Measurements from ENCODE around the gene TBC1D22A. TPM values are rescaled to one million over a fixed set of nuclear protein-coding genes. Genes with fewer than 3 reads are reported as not detected.

Gene TBC1D22A
- total and polyA plus RNA-seq, 8 donors: 12.0 to 17.6 (median 15.3) TPM

- intact Hi-C loops (cut with DNase I): no loop called here
- Histone ChIP-seq H3K27ac (no peak overlapping the region), H3K4me1 (no peaks in the 10 kb centered on the region), H3K36me3 (no peaks in the 10 kb centered on the region), H3K9me3 (no peaks in the 10 kb centered on the region), H3K4me3 (no peak overlapping the region), H3K27me3 (no peaks in the 10 kb centered on the region)
- ATAC-seq (no peak), DNase-seq (peak in 1 of 6 donors; percentile 27), FAIRE-seq (no peak)
- TF ChIP-seq CTCF (IDR thresholded peaks at IDR 0.05): no peak
- whole genome bisulfite sequencing, 2 donors: 85 to 90% methylated on average over 12 of the region's 12 CpGs
Measured at GRCh38 chr22:46824980-46825544, 62.6 kb downstream of the TBC1D22A start.

GRCh38 chr22:46826438-46827135 is 64.1 kb downstream of the TBC1D22A start:
- 89 to 91% methylated on average over 15 of the region's 15 CpGs for WGBS, 2 donors
- Histone ChIP-seq H3K4me3 (no peak overlapping the region), H3K27ac (no peak overlapping the region), H3K36me3 (no peaks in the 10 kb centered on the region), H3K9me3 (no peaks in the 10 kb centered on the region), H3K4me1 (no peaks in the 10 kb centered on the region), H3K27me3 (no peaks in the 10 kb centered on the region)
- intact Hi-C loops (cut with DNase I): no loop called here
- no peak for TF ChIP-seq CTCF (IDR thresholded peaks at IDR 0.05)
- ATAC-seq: no peak
- DNase-seq: no peak
- FAIRE-seq: no peak

DNA sequence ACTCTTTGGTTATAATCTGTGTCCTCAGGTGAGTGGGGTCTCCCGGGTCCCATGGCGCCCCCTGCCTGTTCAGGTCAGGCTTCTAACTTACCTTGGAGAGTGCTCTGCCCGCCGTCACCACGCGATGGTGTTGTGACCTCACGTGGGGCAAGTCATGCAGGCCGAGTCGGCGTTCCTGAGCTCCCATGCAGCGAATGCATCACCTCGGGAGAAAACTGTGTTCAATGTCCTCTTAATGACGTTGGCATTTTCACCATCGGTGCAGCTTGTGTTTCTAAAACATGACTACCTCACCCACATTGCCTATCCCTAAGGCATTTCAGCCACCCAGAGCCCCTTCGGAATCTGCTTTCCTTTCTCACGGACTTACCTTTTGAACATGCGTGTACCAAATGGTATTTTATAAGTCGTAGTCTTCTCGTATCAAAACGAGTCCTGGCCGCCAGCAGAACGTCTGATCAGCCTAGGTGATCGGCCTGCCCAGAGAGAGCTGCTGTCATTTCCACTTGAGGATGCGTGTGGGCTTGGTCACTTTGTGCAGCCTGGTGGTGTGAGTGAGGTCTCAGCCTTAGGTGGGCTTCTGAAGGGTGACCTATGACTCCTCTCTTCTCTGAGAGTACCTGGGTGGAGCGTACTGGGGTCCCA is 64.8 kb downstream of the TBC1D22A start:
- ATAC-seq (no peak), DNase-seq (no peak), FAIRE-seq (no peak)
- Histone ChIP-seq H3K4me3 (no peak overlapping the region), H3K4me1 (no peaks in the 10 kb centered on the region), H3K27ac (no peak overlapping the region), H3K9me3 (no peaks in the 10 kb centered on the region), H3K36me3 (no peaks in the 10 kb centered on the region), H3K27me3 (no peaks in the 10 kb centered on the region)
- intact Hi-C loops (cut with DNase I): no loop called here
- 88 to 93% methylated on average over 25 of the region's 25 CpGs for WGBS, 2 donors
- no peak for TF ChIP-seq CTCF (IDR thresholded peaks at IDR 0.05)

- Histone ChIP-seq H3K4me3 (no peak overlapping the region), H3K36me3 (no peaks in the 10 kb centered on the region), H3K27ac (no peak overlapping the region), H3K9me3 (no peaks in the 10 kb centered on the region), H3K27me3 (no peaks in the 10 kb centered on the region), H3K4me1 (no peaks in the 10 kb centered on the region)
- 95 to 96% methylated on average over 12 of the region's 12 CpGs for WGBS, 2 donors
- TF ChIP-seq CTCF (IDR thresholded peaks at IDR 0.05): no peak
- DNase-seq: no peak
- ATAC-seq: no peak
- FAIRE-seq: no peak
- intact Hi-C loops (cut with DNase I): no loop called here
Measured at GRCh38 chr22:46827781-46828180, 65.3 kb downstream of the TBC1D22A start.
